CD4-positive, alpha-beta T cell treated with Interleukin-15 for 1 hour (primary cell): Measurements from ENCODE around the gene TRAPPC5.

Experiments
- DNase-seq: peaks from one replicate; pipeline ENCODE4 v3.0.0-alpha.2; 2020

The TRAPPC5 gene

DNA sequence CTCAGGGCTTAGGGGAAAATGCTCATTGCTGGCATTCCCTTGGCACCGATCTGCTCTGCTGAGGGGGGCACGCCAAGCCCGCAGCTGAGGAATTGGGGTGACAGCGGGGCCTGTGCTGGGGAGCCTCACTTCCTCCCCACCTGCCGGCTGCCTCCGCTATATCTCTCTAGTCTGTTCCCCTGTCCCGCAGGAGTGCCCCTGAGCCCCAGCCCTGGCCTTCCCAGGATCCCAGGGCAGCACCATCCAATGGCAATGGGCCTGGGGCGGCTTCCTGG is 34.3 kb upstream of the TRAPPC5 start:
- no peak for DNase-seq

DNA sequence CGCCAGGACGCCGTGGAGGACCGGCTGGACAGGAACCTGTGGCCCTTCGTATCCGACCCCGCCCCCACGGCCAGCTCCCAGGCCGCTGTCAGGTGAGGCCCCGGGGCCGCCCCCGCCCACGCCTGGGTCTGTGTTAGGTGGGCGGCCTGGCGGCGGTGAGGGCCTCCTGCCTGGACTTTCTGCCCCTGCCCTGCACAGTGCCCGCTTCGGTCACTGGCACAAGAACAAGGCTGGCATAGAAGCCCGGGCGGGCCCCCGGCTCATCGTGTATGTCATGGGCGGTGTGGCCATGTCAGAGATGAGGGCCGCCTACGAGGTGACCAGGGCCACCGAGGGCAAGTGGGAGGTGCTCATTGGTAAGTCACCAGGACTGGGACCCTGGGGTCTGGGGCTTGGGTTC is 33.5 kb upstream of the TRAPPC5 start:
- DNase-seq, result no peak

DNA sequence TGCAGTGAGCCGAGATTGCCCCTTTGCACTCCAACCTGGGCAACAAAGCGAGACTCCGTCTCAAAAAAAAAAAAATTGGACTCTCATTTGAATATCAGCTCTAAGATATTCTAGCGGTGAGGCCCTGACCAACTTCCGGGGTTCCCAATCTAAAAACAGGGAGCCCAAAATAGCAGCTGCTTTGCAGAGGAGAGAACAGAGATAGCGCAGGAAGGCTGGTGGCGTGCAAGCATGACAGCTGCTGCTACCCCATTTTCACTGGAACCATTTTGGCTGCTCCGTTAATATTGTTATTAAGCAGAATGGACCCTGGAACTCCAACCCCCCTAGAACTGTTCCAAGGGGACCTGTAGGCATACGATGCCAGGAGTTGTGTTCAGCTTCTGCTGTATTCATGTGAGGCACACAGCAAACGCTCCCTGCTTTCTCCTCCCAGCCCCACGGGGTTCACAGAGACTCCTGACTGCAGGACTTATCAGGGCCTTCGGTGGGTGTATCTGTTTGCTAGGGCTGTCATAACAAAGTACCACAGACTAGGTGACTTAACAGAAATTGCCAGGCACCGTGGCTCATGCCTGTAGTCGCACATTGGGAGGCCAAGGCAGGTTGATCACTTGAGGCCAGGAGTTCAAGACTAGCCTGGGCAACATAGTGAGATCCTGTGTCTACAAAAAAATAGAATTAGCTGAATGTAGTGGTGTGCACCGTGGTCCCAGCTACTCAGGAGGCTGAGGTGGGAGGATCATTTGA is 32.2 kb upstream of the TRAPPC5 start:
- no peak for DNase-seq

DNA sequence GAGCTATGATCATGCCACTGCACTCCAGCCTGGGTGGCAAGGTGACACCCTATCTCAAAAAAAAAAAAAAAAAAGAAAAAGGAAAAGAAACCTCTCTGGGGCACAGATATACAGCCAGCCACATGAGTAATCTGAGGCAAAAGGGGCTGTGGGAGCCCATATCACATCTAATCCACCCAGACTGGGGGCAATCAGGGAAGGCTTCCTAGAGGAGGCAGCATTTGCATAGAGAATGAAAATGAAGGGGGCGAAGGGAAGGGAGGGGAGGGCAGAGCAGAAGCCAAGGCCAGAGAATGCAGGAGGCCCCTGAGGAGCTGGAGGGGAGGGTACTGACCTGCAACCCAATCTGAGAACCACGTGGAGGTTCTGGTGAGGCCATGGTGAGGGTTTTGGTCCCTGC is 30.5 kb upstream of the TRAPPC5 start:
- DNase-seq, result no peak

DNA sequence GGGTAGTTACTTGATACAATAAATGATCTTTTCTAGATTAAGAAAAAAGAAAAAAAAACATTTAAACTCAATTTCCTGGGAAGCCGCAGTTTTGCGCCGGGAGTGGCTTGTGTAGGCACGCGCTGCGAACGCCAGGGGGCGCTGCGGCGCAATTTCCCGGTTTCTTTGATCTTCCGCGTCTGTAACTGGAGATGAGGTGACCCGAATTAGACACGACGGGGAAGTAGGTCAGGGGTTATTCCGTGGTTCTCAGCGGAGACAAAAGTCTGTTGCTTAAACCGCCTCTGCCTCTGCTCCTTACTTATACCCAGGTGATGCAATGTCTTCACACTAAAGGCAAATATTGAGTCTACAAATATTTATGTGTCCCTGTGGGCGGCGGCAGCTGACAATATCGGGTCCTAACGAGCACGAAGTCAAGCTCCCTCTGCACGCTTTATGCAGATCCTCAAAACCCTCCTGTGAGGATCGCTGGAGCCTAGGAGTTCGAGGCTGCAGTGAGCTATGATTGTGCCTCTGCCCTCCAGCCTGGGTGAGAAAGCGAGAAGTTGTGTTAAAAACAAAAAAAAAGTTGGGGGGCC is 28.5 kb upstream of the TRAPPC5 start:
- peak; percentile 87 for DNase-seq

DNA sequence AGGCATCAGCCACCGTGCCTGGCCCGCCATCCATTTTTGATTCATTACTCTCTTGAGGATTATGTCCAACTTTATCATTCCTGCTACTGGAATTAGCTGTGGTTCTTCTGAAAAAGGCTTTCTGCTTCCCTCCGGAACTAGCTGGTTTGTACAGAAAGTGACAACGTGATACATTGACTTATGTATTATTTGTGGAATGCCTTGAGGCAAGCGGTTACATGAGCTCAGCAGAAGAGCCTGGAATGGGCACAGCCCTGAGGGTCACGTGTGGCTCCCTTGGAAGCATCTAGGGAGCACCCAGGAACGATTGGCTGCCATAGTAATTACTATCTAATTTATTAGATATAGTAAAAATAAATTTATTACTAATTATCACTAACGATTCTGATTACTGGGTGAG is 26.2 kb upstream of the TRAPPC5 start:
- DNase-seq, result no peak

DNA sequence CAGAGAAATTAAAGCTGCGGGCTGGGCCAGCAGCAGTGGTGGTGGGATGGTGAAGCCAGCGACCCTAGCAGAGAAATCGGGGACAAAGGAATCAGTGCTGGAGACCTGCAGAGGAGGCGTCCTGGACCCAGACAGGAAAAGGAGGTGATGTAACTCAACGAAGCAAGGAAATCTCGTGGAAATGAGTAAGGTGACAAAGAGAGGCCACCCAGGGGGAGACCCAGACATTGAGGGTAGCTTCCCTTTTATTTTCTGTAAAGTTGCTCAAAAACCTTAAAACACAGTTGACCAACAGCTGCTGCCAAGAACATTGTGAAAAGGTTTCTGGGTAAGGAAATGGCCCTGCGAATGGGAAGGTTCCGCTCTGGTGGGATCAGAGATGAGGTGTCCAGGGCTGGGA is 25.1 kb upstream of the TRAPPC5 start:
- peak; percentile 58 for DNase-seq

DNA sequence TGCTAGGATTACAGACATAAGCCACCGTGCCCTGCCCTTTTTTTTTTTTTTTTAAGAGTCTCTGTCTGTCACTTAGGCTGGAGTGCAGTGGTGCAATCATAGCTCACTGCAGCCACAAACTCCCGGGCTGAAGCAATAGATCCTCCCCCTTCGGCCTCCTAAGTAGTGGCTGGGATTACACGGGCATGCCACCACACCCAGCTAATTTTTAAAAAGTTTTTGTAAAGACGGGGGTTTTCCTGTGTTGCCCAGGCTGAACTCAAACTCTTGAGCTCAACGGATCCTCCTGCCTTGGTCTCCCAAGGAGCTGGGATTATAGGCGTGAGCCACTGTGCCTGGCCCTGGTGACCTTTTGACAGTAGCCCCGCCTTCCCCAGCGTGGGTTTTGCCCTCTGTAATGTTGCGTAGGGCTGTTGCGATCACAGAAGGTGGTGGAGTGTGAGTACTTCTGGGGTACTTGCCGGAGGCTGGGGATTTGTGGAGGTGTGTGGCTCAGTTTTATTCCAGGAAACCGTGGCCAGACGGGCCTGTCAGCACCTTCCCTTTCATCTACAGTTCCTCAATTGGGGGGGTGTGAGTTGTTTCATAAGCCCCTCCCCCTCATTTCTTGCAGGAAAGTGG is 23.4 kb upstream of the TRAPPC5 start:
- peak; percentile 79 for DNase-seq

DNA sequence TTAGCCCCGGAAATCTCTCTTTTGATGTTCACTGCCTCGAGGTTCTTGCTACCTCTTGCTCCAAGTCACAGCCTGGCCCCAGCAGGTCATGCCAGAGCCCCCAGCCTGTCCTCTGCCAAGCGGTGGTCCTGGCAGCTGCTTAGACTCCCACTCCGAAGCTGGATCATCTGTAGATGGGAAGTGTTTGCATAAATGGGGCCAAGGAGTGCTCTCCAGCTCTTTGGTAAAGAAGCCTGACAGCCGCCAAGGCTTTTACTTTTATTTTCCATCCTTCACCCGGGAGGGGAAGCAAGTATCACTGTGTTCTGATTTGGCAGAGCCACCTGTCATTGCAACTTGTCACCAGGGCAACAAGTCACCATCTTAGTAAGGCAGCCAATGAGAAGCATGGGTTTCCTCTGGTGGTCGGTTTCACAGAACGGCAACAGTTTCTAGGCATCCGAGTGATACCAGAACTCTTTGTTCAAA is 22.4 kb upstream of the TRAPPC5 start:
- DNase-seq, result peak; percentile 68

DNA sequence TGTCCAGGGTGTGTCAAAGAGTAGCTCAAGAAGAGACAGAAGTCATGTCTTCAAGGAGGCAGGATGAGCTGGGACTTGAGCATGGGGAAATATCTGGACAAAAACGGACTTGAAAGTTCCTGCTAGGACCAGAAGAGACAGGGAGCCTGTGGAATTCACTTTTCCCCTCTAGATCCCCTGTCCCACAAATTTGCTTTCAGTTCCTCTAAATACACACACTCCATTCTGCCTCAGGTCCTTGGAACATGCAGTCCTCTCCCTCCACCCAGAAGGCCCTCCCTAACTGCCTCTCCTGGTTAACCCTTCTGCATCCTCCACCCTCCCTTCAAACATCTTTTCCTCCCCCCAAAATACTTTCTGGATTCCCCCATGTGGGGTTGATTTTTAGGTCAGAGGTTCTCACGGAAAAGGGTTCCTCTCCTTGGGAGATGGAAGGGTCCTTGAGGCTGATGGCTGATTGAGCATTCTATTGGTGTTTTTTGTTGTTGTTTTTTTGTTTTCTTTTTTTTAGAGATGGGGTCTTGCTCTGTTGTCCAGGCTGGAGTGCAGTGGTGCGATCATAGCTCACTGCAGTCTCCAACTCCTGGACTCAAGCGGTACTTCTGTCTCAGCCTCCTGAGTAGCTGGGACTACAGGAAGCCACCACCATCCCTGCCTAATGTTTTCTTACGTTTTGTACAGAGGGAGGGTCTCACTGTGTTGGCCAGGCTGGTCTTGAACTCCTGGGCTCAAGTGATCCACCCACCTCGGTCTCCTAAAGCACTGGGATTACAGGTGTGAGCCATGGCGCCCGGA is 18.7 kb upstream of the TRAPPC5 start:
- DNase-seq, result no peak

DNA sequence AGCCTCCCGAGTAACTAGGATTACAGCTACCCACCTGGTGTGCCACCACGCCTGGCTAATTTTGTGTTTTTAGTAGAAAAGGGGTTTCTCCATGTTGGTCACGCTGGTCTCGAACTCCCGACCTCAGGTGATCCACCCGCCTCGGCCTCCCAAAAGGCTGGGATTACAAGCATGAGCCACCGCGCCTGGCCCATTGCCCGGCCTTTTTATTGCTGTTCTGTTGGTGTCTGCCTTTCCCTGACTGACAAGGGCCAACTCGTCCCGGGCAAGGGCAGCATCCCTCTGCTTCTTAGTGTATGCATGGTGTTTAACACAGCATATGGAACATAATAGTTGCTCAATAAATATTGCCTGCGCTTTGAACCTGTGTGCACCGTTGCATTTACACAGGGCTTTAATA is 18.0 kb upstream of the TRAPPC5 start:
- no peak for DNase-seq

DNA sequence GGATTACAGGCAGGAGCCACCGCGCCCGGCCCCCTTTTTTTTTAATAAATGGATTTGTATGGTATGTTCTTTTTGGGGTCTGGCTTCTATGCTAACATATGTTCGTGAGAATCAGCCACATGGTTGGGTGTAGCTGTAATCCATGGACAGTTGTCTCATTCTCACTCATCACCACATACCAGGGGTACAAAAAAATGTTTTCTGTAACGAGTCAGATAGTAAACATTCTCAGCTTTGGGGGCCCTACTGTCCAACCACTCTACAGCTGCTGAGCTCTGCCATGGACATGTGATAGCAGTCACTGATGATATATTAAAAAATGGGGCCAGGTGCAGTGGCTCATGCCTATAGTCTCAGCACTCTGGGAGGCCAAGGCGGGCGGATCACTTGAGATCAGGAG is 16.9 kb upstream of the TRAPPC5 start:
- no peak for DNase-seq

DNA sequence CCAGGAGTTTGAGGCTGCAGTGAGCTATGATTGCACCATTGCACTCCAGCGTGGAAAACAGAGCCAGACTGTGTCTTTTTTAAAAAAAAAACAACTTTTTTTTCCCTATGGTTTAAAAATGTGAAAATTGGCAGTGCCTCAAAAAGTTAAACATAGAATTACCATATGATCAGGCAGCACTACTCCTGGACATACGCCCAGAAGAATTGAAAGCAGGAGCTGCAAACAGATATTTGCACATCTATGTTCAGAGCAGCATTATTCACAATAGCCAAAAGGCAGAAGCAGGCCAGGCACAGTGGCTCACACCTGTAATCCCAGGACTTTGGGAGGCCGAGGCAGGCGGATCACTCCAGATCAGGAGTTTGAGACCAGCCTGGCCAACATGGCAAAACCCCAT is 15.6 kb upstream of the TRAPPC5 start:
- DNase-seq, result no peak

DNA sequence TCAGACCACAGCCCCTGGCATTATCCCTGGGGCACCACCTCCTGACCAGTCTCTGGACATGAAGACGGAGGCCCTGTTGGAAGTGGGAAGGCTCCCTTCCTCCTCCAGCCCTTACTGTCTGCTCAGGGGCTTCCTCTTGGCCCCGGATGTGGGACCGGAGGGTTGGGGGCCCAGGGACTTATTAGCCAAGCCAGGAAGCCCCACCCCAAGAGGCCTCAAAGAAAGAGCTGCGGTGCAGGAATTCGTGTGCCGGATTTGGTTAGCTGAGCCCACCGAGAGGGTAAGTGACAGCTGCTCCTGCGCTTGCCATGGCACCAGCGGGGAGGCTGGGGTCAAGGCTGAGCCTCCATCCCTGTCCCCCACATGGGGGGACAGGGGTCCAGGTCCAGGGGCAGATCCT is 11.8 kb upstream of the TRAPPC5 start, which contains the start of gene RETN:
Gene RETN (plus strand): TSS at position 208 of the 400 bp plus-strand sequence. CDS start 278 bp downstream, outside the sequence.
- DNase-seq, result no peak

DNA sequence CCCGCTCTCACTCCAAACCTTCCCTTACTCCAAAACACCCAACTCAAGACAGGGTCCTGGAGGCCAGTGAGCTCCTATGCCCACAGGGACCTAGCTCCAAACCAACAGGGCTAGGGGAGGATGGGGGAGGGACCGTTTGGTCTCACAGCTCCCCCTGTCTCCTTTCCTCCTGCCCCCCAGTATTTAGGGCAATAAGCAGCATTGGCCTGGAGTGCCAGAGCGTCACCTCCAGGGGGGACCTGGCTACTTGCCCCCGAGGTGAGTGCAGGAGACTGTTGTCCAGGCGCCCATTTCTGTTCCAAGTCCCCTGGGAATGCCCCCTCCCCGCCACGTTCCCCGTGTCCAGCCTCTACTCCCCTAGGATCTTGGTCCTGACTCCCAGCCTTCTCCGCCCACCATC is 11.0 kb upstream of the TRAPPC5 start:
- DNase-seq, result no peak

DNA sequence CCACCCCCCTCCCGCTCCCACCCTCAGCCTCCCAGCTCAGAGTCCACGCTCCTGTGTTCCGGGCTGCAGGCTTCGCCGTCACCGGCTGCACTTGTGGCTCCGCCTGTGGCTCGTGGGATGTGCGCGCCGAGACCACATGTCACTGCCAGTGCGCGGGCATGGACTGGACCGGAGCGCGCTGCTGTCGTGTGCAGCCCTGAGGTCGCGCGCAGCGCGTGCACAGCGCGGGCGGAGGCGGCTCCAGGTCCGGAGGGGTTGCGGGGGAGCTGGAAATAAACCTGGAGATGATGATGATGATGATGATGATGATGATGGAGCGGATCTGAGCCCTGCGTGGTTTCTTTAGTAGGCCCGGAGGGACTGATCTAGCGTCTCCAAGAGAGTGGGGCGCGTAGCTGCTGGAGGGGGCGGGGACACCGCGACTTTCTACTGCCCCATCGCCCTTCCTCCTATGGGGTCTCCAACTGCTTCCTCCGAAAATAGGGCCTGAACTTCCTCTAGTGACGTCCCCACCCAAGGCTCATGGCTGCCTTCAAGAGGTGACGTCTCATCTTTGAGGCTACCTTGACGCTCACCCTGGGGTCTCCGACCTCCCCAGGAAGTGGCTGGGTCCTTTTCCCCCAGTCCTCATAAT is 10.4 kb upstream of the TRAPPC5 start:
- peak; percentile 65 for DNase-seq

DNA sequence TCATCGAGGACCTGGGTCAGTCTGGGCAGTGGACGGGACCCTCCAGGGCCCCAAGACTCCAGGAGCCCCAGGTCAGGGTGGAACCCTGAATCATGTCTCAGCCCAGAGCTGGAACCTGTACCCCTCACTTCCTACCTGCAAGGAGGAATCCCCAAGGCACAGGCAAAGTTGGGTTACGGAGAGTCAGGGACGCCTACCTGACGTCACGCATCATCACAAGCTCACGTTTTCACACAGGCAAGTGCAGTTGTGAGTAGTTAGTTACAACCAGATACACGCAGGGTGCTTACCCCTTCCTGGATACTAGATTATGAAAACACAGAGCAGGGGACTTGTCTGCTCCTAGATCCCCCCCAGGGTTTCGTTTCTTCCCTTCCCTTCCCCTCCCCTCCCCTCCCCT is 9.8 kb upstream of the TRAPPC5 start:
- no peak for DNase-seq

DNA sequence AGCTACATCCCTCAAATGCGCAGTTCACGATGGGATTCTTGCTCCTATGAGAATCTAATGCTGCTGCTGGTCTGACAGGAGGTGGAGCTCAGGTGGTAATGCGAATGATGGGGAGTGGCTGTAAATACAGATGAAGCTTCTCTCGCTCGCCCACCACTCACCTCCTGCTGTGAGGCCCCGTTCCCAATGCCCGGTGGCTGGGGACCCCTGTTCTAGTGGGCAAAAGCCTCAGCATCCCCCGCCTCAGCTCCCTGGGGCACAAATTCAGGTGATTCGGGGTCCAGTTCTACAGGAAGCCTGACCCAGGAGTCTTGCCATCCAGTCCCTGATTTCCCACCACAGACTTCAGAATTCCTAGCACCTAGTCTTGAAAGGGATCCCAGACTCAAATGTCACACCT is 8.1 kb upstream of the TRAPPC5 start:
- peak; percentile 15 for DNase-seq

DNA sequence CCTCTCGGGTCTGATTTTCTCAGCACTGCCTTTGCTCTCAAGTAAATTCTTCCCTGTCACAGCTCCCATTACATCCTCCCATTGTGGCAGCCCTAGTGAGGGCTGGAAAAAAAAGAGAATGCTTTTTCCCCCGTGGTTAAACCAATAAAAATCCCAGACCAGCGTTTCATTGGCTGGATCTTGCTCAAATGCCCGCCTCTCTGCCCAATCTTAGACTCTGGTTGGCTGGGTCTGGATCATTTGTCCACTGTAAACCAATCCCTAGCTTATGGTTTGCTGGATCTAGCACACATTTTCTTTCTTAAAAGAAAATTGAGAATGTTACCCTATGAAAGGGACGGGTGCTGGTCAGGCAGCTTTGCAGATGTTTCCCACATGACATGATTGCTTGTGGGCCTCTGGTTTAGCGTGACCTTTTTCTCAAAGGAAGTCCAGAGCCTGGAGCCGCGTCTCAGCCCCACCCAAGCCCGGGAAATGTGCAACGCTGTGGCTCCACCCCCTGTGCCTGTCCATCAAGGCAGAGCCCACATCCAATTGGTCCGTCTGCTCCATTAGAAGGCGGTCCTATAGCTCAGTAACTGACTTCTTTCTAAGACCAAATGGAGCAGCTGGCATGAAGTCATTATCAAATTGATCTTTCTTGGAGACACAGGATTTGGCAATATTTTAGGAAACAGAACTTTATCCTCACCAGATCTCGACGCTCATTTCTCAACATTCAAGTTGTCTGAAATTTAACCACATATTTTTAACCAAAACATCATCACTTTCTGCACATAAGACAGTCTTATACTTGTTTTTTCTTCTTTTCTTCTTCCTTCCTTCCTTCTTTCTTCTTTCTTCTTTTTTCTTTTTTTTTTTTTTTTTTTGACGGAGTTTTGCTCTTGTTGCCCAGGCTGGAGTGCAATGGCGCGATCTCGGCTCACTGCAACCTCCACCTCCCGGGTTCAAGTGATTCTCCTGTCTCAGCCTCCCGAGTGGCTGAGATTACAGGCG is 6.3 kb upstream of the TRAPPC5 start:
- DNase-seq, result peak; percentile 76

DNA sequence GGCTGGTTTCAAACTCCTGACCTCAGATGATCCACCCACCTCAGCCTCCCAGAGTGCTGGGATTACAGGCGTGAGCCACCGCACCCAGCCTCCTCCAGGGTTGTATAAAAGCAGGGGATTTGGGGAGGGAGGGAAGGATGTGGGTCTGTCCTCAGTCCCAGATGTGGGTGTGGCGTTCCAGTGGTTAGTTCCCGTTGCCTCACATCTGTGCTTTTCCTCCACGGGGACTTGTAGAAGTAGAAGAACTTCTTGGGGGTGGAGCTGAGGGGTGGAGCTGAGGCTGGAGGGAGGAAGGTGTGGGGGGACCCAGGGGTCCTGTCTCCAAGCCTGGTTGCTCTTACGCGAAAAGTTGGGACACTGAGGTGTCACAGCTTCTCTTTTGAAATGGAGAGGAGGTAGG is 4.3 kb upstream of the TRAPPC5 start:
- DNase-seq, result peak; percentile 36

DNA sequence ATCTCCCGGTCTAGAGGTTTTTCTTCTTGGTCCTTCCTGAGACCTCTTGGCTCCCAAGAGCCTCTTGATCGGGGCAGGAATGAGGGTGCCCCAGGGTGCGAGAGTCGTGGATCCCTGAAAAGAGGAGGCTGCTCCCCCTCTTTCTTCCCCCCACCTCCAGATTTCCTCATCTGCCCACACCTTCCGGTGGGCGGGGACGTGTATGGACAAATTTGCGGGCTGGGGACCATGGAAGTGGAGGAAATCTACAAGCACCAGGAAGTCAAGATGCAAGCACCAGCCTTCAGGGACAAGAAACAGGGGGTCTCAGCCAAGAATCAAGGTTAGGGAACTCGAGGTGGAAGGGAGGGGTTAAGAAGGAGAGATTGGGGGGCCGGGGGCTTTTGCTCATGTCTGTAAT is 3.8 kb upstream of the TRAPPC5 start, which contains the start of gene MCEMP1:
Gene MCEMP1 (plus strand): TSS at position 237 of the 400 bp plus-strand sequence. CDS start 31 bp downstream, at position 268.
- DNase-seq, result peak; percentile 28
